Peyer's patch (tissue), 4 donors: ENCODE data around the gene CNTN5. TPM values are rescaled to one million over a fixed set of nuclear protein-coding genes. Genes with fewer than 3 reads are reported as not detected.

Experiments used
- DNase-seq, 3 donors: peaks; one replicate each; pipeline ENCODE4 v3.0.0-alpha.2; 2017 to 2019
- H3K27ac ChIP-seq, 4 donors: fragments of 200-600 bp; sonication (generic); one replicate each; pipeline ENCODE4 v1.5.1; 2016 to 2019
- H3K27me3 ChIP-seq, 2 donors: fragments of 200-600 bp; sonication (generic); one replicate each; pipeline ENCODE4 v1.5.1; 2019
- H3K36me3 ChIP-seq, 3 donors: fragments of 200-600 bp; sonication (generic); one replicate each; pipeline ENCODE4 v1.5.1; 2016 to 2019
- H3K4me1 ChIP-seq, 4 donors: fragments of 200-600 bp; sonication (generic); one replicate each; pipeline ENCODE4 v1.5.1; 2016 to 2019
- H3K4me3 ChIP-seq, 4 donors: fragments of 200-600 bp; sonication (generic); 1 replicate in 3 of 4; 2 replicates in 1 of 4; pipeline ENCODE4 v1.5.1; 2016 to 2019; ENCODE audit warnings: mild to moderate bottlenecking in 1 of 4
- H3K9me3 ChIP-seq, 4 donors: fragments of 200-600 bp; sonication (generic); one replicate each; pipeline ENCODE4 v1.5.1; 2016 to 2019; ENCODE audit warnings: mild to moderate bottlenecking in 1 of 4
- CTCF ChIP-seq, 6 experiments: fragments of 450-650 bp in 4 of 6; fragments of 200-600 bp in 2 of 6; sonication (generic) in 1 of 6; IDR thresholded peaks; one replicate each; pipeline ENCODE4 v1.5.1; 2017 to 2019; ENCODE audit warnings: antibody characterized with exemption in 6 of 6, mild to moderate bottlenecking in 3 of 6, moderate library complexity in 1 of 6
- POLR2A ChIP-seq, 2 donors: fragments of 450-650 bp; IDR thresholded peaks; one replicate each; pipeline ENCODE4 v1.5.1; 2017; ENCODE audit warnings: antibody characterized with exemption in 2 of 2, mild to moderate bottlenecking in 2 of 2, moderate library complexity in 2 of 2
- total RNA-seq, 4 donors: library from RNA; depleted of rRNA; stranded (reverse); fragments of >200 nt; gene quantifications; one replicate each; pipeline ENCODE4 v1.1.0, GENCODE V29; 2016

Gene CNTN5
- total RNA-seq, 4 donors from 2014 or later: not detected

DNA sequence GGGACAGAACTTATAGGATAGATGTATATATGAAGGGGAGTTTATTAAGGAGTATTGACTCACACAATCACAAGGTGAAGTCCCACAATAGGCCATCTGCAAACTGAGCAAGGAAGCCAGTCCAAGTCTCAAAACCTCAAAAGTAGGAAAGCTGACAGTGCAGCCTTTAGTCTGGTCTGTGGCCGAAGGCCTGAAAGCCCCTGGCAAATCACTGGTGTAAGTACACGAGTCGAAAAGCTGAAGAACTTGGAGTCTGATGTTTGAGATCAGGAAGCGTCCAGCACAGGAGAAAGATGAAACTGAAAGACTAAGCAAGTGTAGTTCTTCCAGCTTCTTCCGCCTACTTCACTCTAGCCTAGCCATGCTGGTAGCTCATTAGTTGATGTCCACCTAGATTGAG is 866.7 kb downstream of the CNTN5 start:
- Histone ChIP-seq H3K27me3 (no peaks in the 10 kb centered on the region), H3K4me3 (no peak overlapping the region), H3K9me3 (no peaks in the 10 kb centered on the region), H3K36me3 (no peaks in the 10 kb centered on the region), H3K27ac (no peak overlapping the region), H3K4me1 (no peaks in the 10 kb centered on the region)
- DNase-seq: no peak
- TF ChIP-seq CTCF (IDR thresholded peaks at IDR 0.05) (no peak), POLR2A (IDR thresholded peaks at IDR 0.05) (no peak)

DNA sequence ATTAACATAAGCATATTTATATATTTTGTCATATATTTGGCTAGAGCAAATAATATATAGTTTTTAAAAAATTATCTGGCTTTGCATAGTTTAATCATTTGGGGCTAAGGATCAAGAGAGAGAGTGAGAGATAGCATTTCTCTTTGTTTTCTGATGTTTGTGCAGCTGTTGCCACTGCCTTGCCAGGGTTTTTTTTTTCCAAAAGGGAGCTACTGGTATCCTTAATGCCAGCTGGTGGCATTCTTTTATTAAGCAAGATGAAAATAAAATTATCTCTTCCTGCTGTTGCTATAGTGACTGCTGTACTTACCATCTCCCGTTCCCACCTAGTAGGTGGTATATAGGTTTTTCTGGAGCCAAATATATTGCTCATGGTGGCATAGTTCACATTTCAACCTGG is 873.1 kb downstream of the CNTN5 start:
- no peak overlapping the region for H3K27ac ChIP-seq
- no peaks in the 10 kb centered on the region for H3K4me1 ChIP-seq
- peaks cover 0 to 7% (median 0%) of the 10 kb centered on the region in 4 donors for H3K9me3 ChIP-seq
- no peak for DNase-seq
- no peak overlapping the region for H3K4me3 ChIP-seq
- no peaks in the 10 kb centered on the region for H3K27me3 ChIP-seq
- no peaks in the 10 kb centered on the region for H3K36me3 ChIP-seq
- TF ChIP-seq POLR2A (IDR thresholded peaks at IDR 0.05) (no peak), CTCF (IDR thresholded peaks at IDR 0.05) (no peak)

- Histone ChIP-seq H3K9me3 (peaks cover 0 to 10% (median 0%) of the 10 kb centered on the region in 4 donors), H3K27me3 (no peaks in the 10 kb centered on the region), H3K4me3 (no peak overlapping the region), H3K36me3 (no peaks in the 10 kb centered on the region), H3K27ac (no peak overlapping the region), H3K4me1 (no peaks in the 10 kb centered on the region)
- TF ChIP-seq CTCF (IDR thresholded peaks at IDR 0.05): no peak
- TF ChIP-seq POLR2A (IDR thresholded peaks at IDR 0.05): no peak
- no peak for DNase-seq
Observed at GRCh38 chr11:99901175-99901574, 880.4 kb downstream of the CNTN5 start.

DNA sequence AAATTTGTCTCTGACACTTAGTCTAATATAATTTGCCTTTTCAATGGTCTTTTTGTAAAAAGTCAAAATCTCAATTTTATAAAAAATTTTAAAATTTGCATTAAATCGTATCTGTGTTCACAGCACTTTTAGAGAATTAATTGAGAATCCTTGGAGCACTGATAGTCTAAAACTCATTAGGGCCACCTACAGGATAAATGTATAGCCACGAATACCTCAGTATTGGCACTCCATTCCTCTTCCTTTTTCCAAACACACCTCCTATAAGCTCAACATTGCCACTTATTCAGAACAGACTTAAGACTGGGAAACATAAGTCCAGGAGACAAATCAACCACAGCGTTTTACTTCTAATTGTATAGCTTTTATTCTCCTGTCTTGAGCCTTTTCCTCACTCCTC is 890.4 kb downstream of the CNTN5 start:
- H3K27ac ChIP-seq: no peak overlapping the region

DNA sequence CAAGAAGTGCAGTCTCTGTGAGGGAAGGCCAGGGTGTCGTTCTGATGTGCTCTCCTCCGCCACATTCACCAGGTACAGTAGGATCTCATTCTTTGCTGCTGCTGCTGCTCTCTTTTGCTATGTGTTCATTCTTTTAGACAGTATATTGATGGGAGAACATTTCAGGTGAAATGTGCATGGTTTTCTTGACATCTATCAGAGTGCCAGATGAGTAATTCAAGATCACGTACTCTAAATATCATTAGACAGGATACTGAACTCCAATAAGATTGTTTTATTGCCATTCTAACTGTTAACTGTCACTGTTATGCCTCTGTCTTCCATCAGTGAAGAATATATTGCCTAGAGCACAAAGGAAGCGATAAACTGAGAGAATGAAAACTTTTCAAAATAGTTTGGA is 895.3 kb downstream of the CNTN5 start:
- no peak for DNase-seq
- Histone ChIP-seq H3K4me1 (no peaks in the 10 kb centered on the region), H3K4me3 (no peak overlapping the region), H3K36me3 (no peaks in the 10 kb centered on the region), H3K27ac (no peak overlapping the region), H3K27me3 (no peaks in the 10 kb centered on the region), H3K9me3 (no peaks in the 10 kb centered on the region)
- TF ChIP-seq POLR2A (IDR thresholded peaks at IDR 0.05): no peak
- TF ChIP-seq CTCF (IDR thresholded peaks at IDR 0.05): no peak

More for the DNA sequence above, 890.4 kb downstream of the CNTN5 start:
- TF ChIP-seq POLR2A (IDR thresholded peaks at IDR 0.05): no peak
- no peak for TF ChIP-seq CTCF (IDR thresholded peaks at IDR 0.05)
- Histone ChIP-seq H3K4me3 (no peak overlapping the region), H3K9me3 (peaks cover 0 to under 1% (median 0%) of the 10 kb centered on the region in 4 donors), H3K27me3 (no peaks in the 10 kb centered on the region), H3K36me3 (no peaks in the 10 kb centered on the region), H3K4me1 (no peaks in the 10 kb centered on the region)
- DNase-seq: no peak

- H3K4me1 ChIP-seq: no peaks in the 10 kb centered on the region
- H3K36me3 ChIP-seq: no peaks in the 10 kb centered on the region
- DNase-seq: no peak
- H3K27ac ChIP-seq: no peak overlapping the region
- no peaks in the 10 kb centered on the region for H3K9me3 ChIP-seq
- H3K27me3 ChIP-seq: no peaks in the 10 kb centered on the region
- no peak overlapping the region for H3K4me3 ChIP-seq
- TF ChIP-seq POLR2A (IDR thresholded peaks at IDR 0.05) (no peak), CTCF (IDR thresholded peaks at IDR 0.05) (no peak)
Observed at GRCh38 chr11:99918761-99919160, 898.0 kb downstream of the CNTN5 start.
